Esophagus squamous epithelium (tissue), 4 donors: ENCODE results near the gene HCN1.

Experiments
- POLR2A ChIP-seq, 4 donors: fragments of 450-650 bp; IDR thresholded peaks; one replicate each; pipeline ENCODE4 v1.6.1; 2017; ENCODE audit warnings: antibody characterized with exemption in 4 of 4, mild to moderate bottlenecking in 4 of 4, moderate library complexity in 3 of 4
- TF ChIP-seq, protein P1 (sequence below), 6 experiments: fragments of 450-650 bp in 4 of 6; fragments of 200-600 bp in 2 of 6; sonication (generic) in 2 of 6; IDR thresholded peaks; one replicate each; pipeline ENCODE4 v1.5.1; 2016 to 2019; ENCODE audit warnings: antibody characterized with exemption in 6 of 6, mild to moderate bottlenecking in 4 of 6, moderate library complexity in 4 of 6

DNA sequence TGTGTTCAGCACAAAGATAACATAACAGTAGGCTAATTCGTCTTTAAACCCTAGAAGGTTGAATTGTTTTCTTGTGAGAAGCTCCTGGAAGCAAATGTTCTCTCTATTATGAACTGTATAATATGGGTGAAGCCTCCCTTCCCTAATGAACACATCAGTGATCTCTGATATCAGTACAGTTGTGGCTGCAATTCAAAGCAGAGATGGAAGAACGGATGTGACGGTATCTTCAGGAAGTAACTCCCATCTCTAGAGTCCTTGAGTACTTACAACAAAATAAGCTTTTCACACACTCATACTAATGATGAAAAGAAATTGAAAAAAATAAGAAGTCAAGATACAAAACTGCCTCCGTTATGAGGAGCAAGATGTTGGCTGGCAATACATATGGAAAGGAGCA is 4.5 kb downstream of the HCN1 start:
- TF ChIP-seq, protein P1, sequence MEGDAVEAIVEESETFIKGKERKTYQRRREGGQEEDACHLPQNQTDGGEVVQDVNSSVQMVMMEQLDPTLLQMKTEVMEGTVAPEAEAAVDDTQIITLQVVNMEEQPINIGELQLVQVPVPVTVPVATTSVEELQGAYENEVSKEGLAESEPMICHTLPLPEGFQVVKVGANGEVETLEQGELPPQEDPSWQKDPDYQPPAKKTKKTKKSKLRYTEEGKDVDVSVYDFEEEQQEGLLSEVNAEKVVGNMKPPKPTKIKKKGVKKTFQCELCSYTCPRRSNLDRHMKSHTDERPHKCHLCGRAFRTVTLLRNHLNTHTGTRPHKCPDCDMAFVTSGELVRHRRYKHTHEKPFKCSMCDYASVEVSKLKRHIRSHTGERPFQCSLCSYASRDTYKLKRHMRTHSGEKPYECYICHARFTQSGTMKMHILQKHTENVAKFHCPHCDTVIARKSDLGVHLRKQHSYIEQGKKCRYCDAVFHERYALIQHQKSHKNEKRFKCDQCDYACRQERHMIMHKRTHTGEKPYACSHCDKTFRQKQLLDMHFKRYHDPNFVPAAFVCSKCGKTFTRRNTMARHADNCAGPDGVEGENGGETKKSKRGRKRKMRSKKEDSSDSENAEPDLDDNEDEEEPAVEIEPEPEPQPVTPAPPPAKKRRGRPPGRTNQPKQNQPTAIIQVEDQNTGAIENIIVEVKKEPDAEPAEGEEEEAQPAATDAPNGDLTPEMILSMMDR (IDR thresholded peaks at IDR 0.05): no peak
- TF ChIP-seq POLR2A (IDR thresholded peaks at IDR 0.05): no peak
